GM19468 (cell line): ENCODE data around the gene FRMPD2.

Source experiments
- ATAC-seq: cut with Tn5 transposase; IDR thresholded peaks from one replicate; pipeline ENCODE4 v1.9.1; 2021; ENCODE audit warnings: mild to moderate bottlenecking, moderate library complexity, moderate number of reproducible peaks; ENCODE audit not compliant: unreplicated experiment; ENCODE audit errors: extremely low read depth

FRMPD2 gene

GRCh38 chr10:48274636-48275035 lies at the start of gene FRMPD2:
Gene FRMPD2, minus strand, starts transcription at chr10:48274696. Its CDS starts 129 bp downstream, at chr10:48274567.
- ATAC-seq, result no peak

- ATAC-seq, result no peak
Measured at GRCh38 chr10:48322017-48322416, 47.5 kb upstream of the FRMPD2 start.

GRCh38 chr10:48317321-48317990 lies 43.0 kb upstream of the FRMPD2 start:
- no peak for ATAC-seq

GRCh38 chr10:48316236-48316635 lies 41.7 kb upstream of the FRMPD2 start:
- no peak for ATAC-seq

GRCh38 chr10:48314107-48314506 lies 39.6 kb upstream of the FRMPD2 start:
- no peak for ATAC-seq

GRCh38 chr10:48309711-48310226 lies 35.3 kb upstream of the FRMPD2 start:
- ATAC-seq, result no peak

GRCh38 chr10:48307711-48308018 lies 33.2 kb upstream of the FRMPD2 start:
- no peak for ATAC-seq

- peak; percentile 8 for ATAC-seq
Measured at GRCh38 chr10:48306870-48307710, 32.6 kb upstream of the FRMPD2 start.

- ATAC-seq, result peak; percentile 86
Measured at GRCh38 chr10:48306265-48306869, 31.9 kb upstream of the FRMPD2 start, which contains the start of gene MAPK8. Gene MAPK8, plus strand, starts transcription at chr10:48306677. Its CDS starts 94,984 bp downstream, at chr10:48401661.

- no peak for ATAC-seq
Measured at GRCh38 chr10:48305905-48306264, 31.4 kb upstream of the FRMPD2 start.

GRCh38 chr10:48302515-48303476 lies 28.3 kb upstream of the FRMPD2 start:
- no peak for ATAC-seq

GRCh38 chr10:48300556-48300955 lies 26.1 kb upstream of the FRMPD2 start:
- ATAC-seq, result no peak

GRCh38 chr10:48299692-48300091 lies 25.2 kb upstream of the FRMPD2 start:
- no peak for ATAC-seq

GRCh38 chr10:48299066-48299465 lies 24.6 kb upstream of the FRMPD2 start:
- ATAC-seq, result no peak

GRCh38 chr10:48296576-48297098 lies 22.1 kb upstream of the FRMPD2 start:
- ATAC-seq, result no peak

- ATAC-seq, result no peak
Measured at GRCh38 chr10:48294431-48294830, 19.9 kb upstream of the FRMPD2 start.

- no peak for ATAC-seq
Measured at GRCh38 chr10:48292616-48293015, 18.1 kb upstream of the FRMPD2 start.

- no peak for ATAC-seq
Measured at GRCh38 chr10:48291190-48291589, 16.7 kb upstream of the FRMPD2 start.

- no peak for ATAC-seq
Measured at GRCh38 chr10:48290286-48290685, 15.8 kb upstream of the FRMPD2 start.
